OCI-LY1 (cell line): Measurements from ENCODE around the gene SLC15A1.

Source experiments
- EZH2 ChIP-seq: fragments of 200-600 bp; sonication (generic), shearing (Covaris generic); IDR thresholded peaks from 2 replicates; pipeline ENCODE4 v1.8.0; 2017; ENCODE audit warnings: borderline replicate concordance, mixed run types, mild to moderate bottlenecking, antibody characterized with exemption, low read length, moderate library complexity, mixed read lengths
- TF ChIP-seq, protein P1 (sequence below): fragments of 200-600 bp; sonication (generic), shearing (Covaris generic); IDR thresholded peaks from 2 replicates; pipeline ENCODE4 v1.5.1; 2017; ENCODE audit warnings: mild to moderate bottlenecking, antibody characterized with exemption, low read length, moderate library complexity, mixed read lengths

DNA sequence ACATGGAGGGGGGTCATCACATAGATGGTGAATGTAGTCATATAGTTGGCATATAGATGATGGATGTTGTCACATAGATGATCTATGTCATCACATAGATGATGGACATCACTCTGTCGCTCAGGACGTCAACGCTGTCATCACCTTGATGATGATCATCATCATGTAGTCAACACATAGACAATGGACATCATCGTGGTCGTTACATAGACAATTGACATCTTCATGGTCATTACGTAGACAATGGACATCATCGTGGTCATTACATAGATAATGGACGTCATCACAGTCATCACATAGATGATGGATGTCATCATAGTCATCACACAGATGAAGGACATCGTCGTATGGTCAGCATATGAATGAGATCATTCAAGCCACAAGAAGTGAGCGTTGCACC is 28.6 kb upstream of the SLC15A1 start:
- TF ChIP-seq EZH2: no peak
- TF ChIP-seq, protein P1, sequence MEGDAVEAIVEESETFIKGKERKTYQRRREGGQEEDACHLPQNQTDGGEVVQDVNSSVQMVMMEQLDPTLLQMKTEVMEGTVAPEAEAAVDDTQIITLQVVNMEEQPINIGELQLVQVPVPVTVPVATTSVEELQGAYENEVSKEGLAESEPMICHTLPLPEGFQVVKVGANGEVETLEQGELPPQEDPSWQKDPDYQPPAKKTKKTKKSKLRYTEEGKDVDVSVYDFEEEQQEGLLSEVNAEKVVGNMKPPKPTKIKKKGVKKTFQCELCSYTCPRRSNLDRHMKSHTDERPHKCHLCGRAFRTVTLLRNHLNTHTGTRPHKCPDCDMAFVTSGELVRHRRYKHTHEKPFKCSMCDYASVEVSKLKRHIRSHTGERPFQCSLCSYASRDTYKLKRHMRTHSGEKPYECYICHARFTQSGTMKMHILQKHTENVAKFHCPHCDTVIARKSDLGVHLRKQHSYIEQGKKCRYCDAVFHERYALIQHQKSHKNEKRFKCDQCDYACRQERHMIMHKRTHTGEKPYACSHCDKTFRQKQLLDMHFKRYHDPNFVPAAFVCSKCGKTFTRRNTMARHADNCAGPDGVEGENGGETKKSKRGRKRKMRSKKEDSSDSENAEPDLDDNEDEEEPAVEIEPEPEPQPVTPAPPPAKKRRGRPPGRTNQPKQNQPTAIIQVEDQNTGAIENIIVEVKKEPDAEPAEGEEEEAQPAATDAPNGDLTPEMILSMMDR: no peak
